ENCODE measurements around the gene NPHP4. TPM values are rescaled to one million over a fixed set of nuclear protein-coding genes. Genes with fewer than 3 reads are reported as not detected.

The NPHP4 gene
- total and polyA plus RNA-seq, 10 of the 15 experiments (the other 5 are each of a cell fraction or from before 2014, with no cell fraction given): 0.16 to 10.5 (median 3.1) TPM

- TF ChIP-seq IRF3 (IDR thresholded peaks at IDR 0.05) (no peak), LARP7 (IDR thresholded peaks at IDR 0.05) (no peak)
These were observed 116.8 kb downstream of the NPHP4 start (continued) for GRCh38 chr1:5875345-5875910.

- intact Hi-C loops (cut with micrococcal nuclease; ENCODE audit: unreplicated experiment) (no loop called here), in situ Hi-C loops (cut with MboI) (no loop called here)
- CTCF ChIA-PET: no interaction called here
- H2AFZ ChIP-seq (ENCODE audit: control insufficient read depth, low read depth, low read length): no peak overlapping the region
- no peaks in the 10 kb centered on the region for H3K9me3 ChIP-seq (replicated peaks; ENCODE audit: control insufficient read depth, insufficient read depth, low read length)
- no peak overlapping the region for H3K9ac ChIP-seq (ENCODE audit: control insufficient read depth, insufficient read depth, low read length)
- no peak overlapping the region for H3K4me3 ChIP-seq
- RAD21 ChIA-PET (ENCODE audit: unreplicated experiment): no interaction called here
- H3K27ac ChIP-seq (ENCODE audit: control insufficient read depth, insufficient read depth): no peak overlapping the region
- H3K27me3 ChIP-seq (replicated peaks in 1 of 2; ENCODE audit: control insufficient read depth in 2 of 2, insufficient read depth in 2 of 2, low read length in 1 of 2): no peaks in the 10 kb centered on the region
- FAIRE-seq (no peak), DNase-seq (ENCODE audit: low read depth, low spot score) (no peak), ATAC-seq (no peak)
- no peak overlapping the region for H3K4me2 ChIP-seq (ENCODE audit: control insufficient read depth, insufficient read depth)
- SMC1A ChIA-PET (ENCODE audit: uncharacterized antibody, unreplicated experiment): no interaction called here
- no peaks in the 10 kb centered on the region for H3K79me2 ChIP-seq (ENCODE audit: control insufficient read depth, insufficient read depth, low read length)
- H3K36me3 ChIP-seq (ENCODE audit: control insufficient read depth in 2 of 2, insufficient read depth in 2 of 2, low read length in 1 of 2): peaks cover 0 to 4% of the 10 kb centered on the region in 2 experiments; a peak in 1 of 4 replicates
- 94% methylated on average over 33 of the region's 41 CpGs for WGBS (ENCODE audit: insufficient coverage, insufficient replicate concordance, low lambda C conversion rate, missing lambda C conversion rate)
- BruUV-seq (replicated peaks): no TSS peak
- POLR2A ChIA-PET: no interaction called here
- no peaks in the 10 kb centered on the region for H4K20me1 ChIP-seq (ENCODE audit: control insufficient read depth, insufficient read depth)
- no peaks in the 10 kb centered on the region for H3K4me1 ChIP-seq (ENCODE audit: control insufficient read depth, insufficient read depth, low read length)
- TF ChIP-seq STAT3 (IDR thresholded peaks at IDR 0.05; ENCODE audit: low read depth, low read length): no peak
- no peak for TF ChIP-seq REST (IDR thresholded peaks at IDR 0.05; ENCODE audit: low read depth, low read length)
- no peak for TF ChIP-seq CEBPB (IDR thresholded peaks at IDR 0.05; ENCODE audit: borderline replicate concordance in 1 of 2, low read depth in 2 of 2, low read length in 2 of 2)
- TF ChIP-seq NFXL1 (IDR thresholded peaks at IDR 0.05; ENCODE audit: borderline replicate concordance): no peak
- no peak for TF ChIP-seq RFX5 (IDR thresholded peaks at IDR 0.05; ENCODE audit: low read depth, low read length)
- TF ChIP-seq SRF (IDR thresholded peaks at IDR 0.05; ENCODE audit: low read depth in 2 of 2, low read length in 2 of 2): no peak
- no peak for TF ChIP-seq MXI1 (IDR thresholded peaks at IDR 0.05; ENCODE audit: low read depth, low read length)
- no peak for TF ChIP-seq CTCF (IDR thresholded peaks at IDR 0.05 in 2 of 3, conservative IDR thresholded peaks at IDR 0.05 in 1 of 3; ENCODE audit: control insufficient read depth in 2 of 3, extremely low read depth in 1 of 3, insufficient read depth in 1 of 3, low read depth in 3 of 3, low read length in 3 of 3)
- no peak for TF ChIP-seq MTA2 (IDR thresholded peaks at IDR 0.05; ENCODE audit: low read depth)
- no peak for TF ChIP-seq RB1 (IDR thresholded peaks at IDR 0.05; ENCODE audit: borderline replicate concordance)
- TF ChIP-seq SREBF2 (IDR thresholded peaks at IDR 0.05; ENCODE audit: low read length): no peak
- no peak for TF ChIP-seq NRF1 (conservative IDR thresholded peaks at IDR 0.05; ENCODE audit: low read depth, low read length)
- TF ChIP-seq WRNIP1 (IDR thresholded peaks at IDR 0.05; ENCODE audit: borderline replicate concordance, low read depth, low read length): no peak
These were observed 117.7 kb downstream of the NPHP4 start for GRCh38 chr1:5874416-5875110.

All from GM12878 (cell line).